Uterus (tissue), 2 donors: ENCODE measurements around the gene DAND5.

Experiments used
- POLR2A ChIP-seq, 2 donors: fragments of 450-650 bp; IDR thresholded peaks; one replicate each; pipeline ENCODE4 v1.6.1; 2016; ENCODE audit warnings: antibody characterized with exemption in 2 of 2, mild to moderate bottlenecking in 1 of 2, moderate library complexity in 1 of 2
- TF ChIP-seq, protein P1 (sequence below), 4 experiments: fragments of 200-600 bp in 2 of 4; fragments of 450-650 bp in 2 of 4; sonication (generic) in 2 of 4; IDR thresholded peaks; one replicate each; pipeline ENCODE4 v1.5.1; 2016 to 2019; ENCODE audit warnings: antibody characterized with exemption in 4 of 4, mild to moderate bottlenecking in 2 of 4, moderate library complexity in 1 of 4

- TF ChIP-seq, protein P1, sequence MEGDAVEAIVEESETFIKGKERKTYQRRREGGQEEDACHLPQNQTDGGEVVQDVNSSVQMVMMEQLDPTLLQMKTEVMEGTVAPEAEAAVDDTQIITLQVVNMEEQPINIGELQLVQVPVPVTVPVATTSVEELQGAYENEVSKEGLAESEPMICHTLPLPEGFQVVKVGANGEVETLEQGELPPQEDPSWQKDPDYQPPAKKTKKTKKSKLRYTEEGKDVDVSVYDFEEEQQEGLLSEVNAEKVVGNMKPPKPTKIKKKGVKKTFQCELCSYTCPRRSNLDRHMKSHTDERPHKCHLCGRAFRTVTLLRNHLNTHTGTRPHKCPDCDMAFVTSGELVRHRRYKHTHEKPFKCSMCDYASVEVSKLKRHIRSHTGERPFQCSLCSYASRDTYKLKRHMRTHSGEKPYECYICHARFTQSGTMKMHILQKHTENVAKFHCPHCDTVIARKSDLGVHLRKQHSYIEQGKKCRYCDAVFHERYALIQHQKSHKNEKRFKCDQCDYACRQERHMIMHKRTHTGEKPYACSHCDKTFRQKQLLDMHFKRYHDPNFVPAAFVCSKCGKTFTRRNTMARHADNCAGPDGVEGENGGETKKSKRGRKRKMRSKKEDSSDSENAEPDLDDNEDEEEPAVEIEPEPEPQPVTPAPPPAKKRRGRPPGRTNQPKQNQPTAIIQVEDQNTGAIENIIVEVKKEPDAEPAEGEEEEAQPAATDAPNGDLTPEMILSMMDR (IDR thresholded peaks at IDR 0.05): no peak
- TF ChIP-seq POLR2A (IDR thresholded peaks at IDR 0.05): no peak
These were observed 54.3 kb downstream of the DAND5 start for GRCh38 chr19:13023656-13024055.
